Measurements from ENCODE around the gene FES. TPM values are rescaled to one million over a fixed set of nuclear protein-coding genes. Genes with fewer than 3 reads are reported as not detected.

FES gene
- total and polyA plus RNA-seq, 2 donors (not counting 1 experiment from before 2014, with no cell fraction given), result 5.5 to 31.2 TPM

- peak overlapping the region; percentile 78 for H2AFZ ChIP-seq (ENCODE audit: low read length)
- no peaks in the 10 kb centered on the region for H3K36me3 ChIP-seq (ENCODE audit: control insufficient read depth, insufficient read depth, low read length)
- no peaks in the 10 kb centered on the region for H3K27me3 ChIP-seq (ENCODE audit: control insufficient read depth, insufficient read depth, low read length)
- H3K9ac ChIP-seq (ENCODE audit: insufficient read depth, low read length), result peak overlapping the region; percentile 84
- peak overlapping the region; percentile 74 to 81 (median 76) for H3K4me3 ChIP-seq (replicated peaks in 1 of 4; ENCODE audit: control extremely low read depth in 1 of 4, insufficient read depth in 1 of 4, low read depth in 3 of 4, low read length in 4 of 4)
- DNase-seq (ENCODE audit: low read depth in 2 of 2), result peak; percentile 40 to 50
- no peaks in the 10 kb centered on the region for H4K20me1 ChIP-seq (ENCODE audit: control insufficient read depth, extremely low read depth, insufficient read depth, low read length)
- peaks cover 36% of the 10 kb centered on the region for H3K79me2 ChIP-seq (ENCODE audit: control insufficient read depth, insufficient read depth, low read length)
- TF ChIP-seq CTCF (conservative IDR thresholded peaks at IDR 0.05 in 1 of 2, IDR thresholded peaks at IDR 0.05 in 1 of 2; ENCODE audit: low read depth in 1 of 2, low read length in 2 of 2), result no peak
- no peak for TF ChIP-seq EZH2 (IDR thresholded peaks at IDR 0.05; ENCODE audit: low read length, missing control alignments)
- no peaks in the 10 kb centered on the region for H3K9me3 ChIP-seq (ENCODE audit: control insufficient read depth, insufficient read depth, low read depth, low read length)
- peaks cover 24% of the 10 kb centered on the region for H3K4me1 ChIP-seq (ENCODE audit: control insufficient read depth, extremely low read depth, insufficient read depth, low read length)
- peak overlapping the region; percentile 91 for H3K4me2 ChIP-seq (ENCODE audit: extremely low read depth, insufficient read depth, low read length)
- H3K27ac ChIP-seq (ENCODE audit: insufficient read depth, low read length), result peak overlapping the region; percentile 84
Observed at GRCh38 chr15:90870354-90871138, 13.8 kb upstream of the FES start.

GRCh38 chr15:90871139-90871715 is 13.1 kb upstream of the FES start:
- H4K20me1 ChIP-seq (ENCODE audit: control insufficient read depth, extremely low read depth, insufficient read depth, low read length), result no peaks in the 10 kb centered on the region
- no peaks in the 10 kb centered on the region for H3K27me3 ChIP-seq (ENCODE audit: control insufficient read depth, insufficient read depth, low read length)
- H2AFZ ChIP-seq (ENCODE audit: low read length), result peak overlapping the region; percentile 78
- peak overlapping the region; percentile 91 for H3K4me2 ChIP-seq (ENCODE audit: extremely low read depth, insufficient read depth, low read length)
- peak; percentile 26 to 38 for DNase-seq (ENCODE audit: low read depth in 2 of 2)
- peaks cover 2% of the 10 kb centered on the region for H3K36me3 ChIP-seq (ENCODE audit: control insufficient read depth, insufficient read depth, low read length)
- peak overlapping the region; percentile 74 to 81 (median 76) for H3K4me3 ChIP-seq (replicated peaks in 1 of 4; ENCODE audit: control extremely low read depth in 1 of 4, insufficient read depth in 1 of 4, low read depth in 3 of 4, low read length in 4 of 4)
- H3K4me1 ChIP-seq (ENCODE audit: control insufficient read depth, extremely low read depth, insufficient read depth, low read length), result peaks cover 24% of the 10 kb centered on the region
- TF ChIP-seq CTCF (conservative IDR thresholded peaks at IDR 0.05 in 1 of 2, IDR thresholded peaks at IDR 0.05 in 1 of 2; ENCODE audit: low read depth in 1 of 2, low read length in 2 of 2), result no peak
- TF ChIP-seq EZH2 (IDR thresholded peaks at IDR 0.05; ENCODE audit: low read length, missing control alignments), result no peak
- H3K9me3 ChIP-seq (ENCODE audit: control insufficient read depth, insufficient read depth, low read depth, low read length), result no peaks in the 10 kb centered on the region
- peak overlapping the region; percentile 84 for H3K27ac ChIP-seq (ENCODE audit: insufficient read depth, low read length)
- H3K79me2 ChIP-seq (ENCODE audit: control insufficient read depth, insufficient read depth, low read length), result peaks cover 38% of the 10 kb centered on the region
- H3K9ac ChIP-seq (ENCODE audit: insufficient read depth, low read length), result peak overlapping the region; percentile 84

GRCh38 chr15:90871716-90872485 is 12.4 kb upstream of the FES start:
- Histone ChIP-seq H3K79me2 (ENCODE audit: control insufficient read depth, insufficient read depth, low read length) (peaks cover 38% of the 10 kb centered on the region), H3K4me2 (ENCODE audit: extremely low read depth, insufficient read depth, low read length) (peak overlapping the region; percentile 100), H3K9me3 (ENCODE audit: control insufficient read depth, insufficient read depth, low read depth, low read length) (no peaks in the 10 kb centered on the region), H3K4me1 (ENCODE audit: control insufficient read depth, extremely low read depth, insufficient read depth, low read length) (peaks cover 24% of the 10 kb centered on the region), H3K27ac (ENCODE audit: insufficient read depth, low read length) (peak overlapping the region; percentile 62), H3K36me3 (ENCODE audit: control insufficient read depth, insufficient read depth, low read length) (peaks cover 2% of the 10 kb centered on the region), H4K20me1 (ENCODE audit: control insufficient read depth, extremely low read depth, insufficient read depth, low read length) (no peaks in the 10 kb centered on the region), H3K4me3 (replicated peaks in 1 of 4; ENCODE audit: control extremely low read depth in 1 of 4, insufficient read depth in 1 of 4, low read depth in 3 of 4, low read length in 4 of 4) (peak overlapping the region; percentile 58 to 81 (median 73)), H3K27me3 (ENCODE audit: control insufficient read depth, insufficient read depth, low read length) (no peaks in the 10 kb centered on the region), H3K9ac (ENCODE audit: insufficient read depth, low read length) (peak overlapping the region; percentile 84), H2AFZ (ENCODE audit: low read length) (no peak overlapping the region)
- no peak for TF ChIP-seq EZH2 (IDR thresholded peaks at IDR 0.05; ENCODE audit: low read length, missing control alignments)
- TF ChIP-seq CTCF (conservative IDR thresholded peaks at IDR 0.05 in 1 of 2, IDR thresholded peaks at IDR 0.05 in 1 of 2; ENCODE audit: low read depth in 1 of 2, low read length in 2 of 2), result no peak
- no peak for DNase-seq (ENCODE audit: low read depth in 2 of 2)
